Transverse colon (tissue), 4 donors: ENCODE data around the gene MSH5. TPM values are rescaled to one million over a fixed set of nuclear protein-coding genes. Genes with fewer than 3 reads are reported as not detected.

Source experiments
- DNase-seq: peaks from one replicate; pipeline ENCODE4 v3.0.0-alpha.2; 2019
- H3K27ac ChIP-seq, 4 donors: fragments of 200-600 bp; sonication (generic); 2 replicates each; pipeline ENCODE4 v1.5.1; 2016 to 2018; ENCODE audit warnings: inconsistent platforms in 4 of 4
- H3K27me3 ChIP-seq: fragments of 200-600 bp; sonication (generic); 2 replicates; pipeline ENCODE4 v1.5.1; 2017; ENCODE audit warnings: inconsistent platforms
- H3K36me3 ChIP-seq, 4 donors: fragments of 200-600 bp; sonication (generic); 2 replicates each; pipeline ENCODE4 v1.5.1; 2017 to 2019; ENCODE audit warnings: inconsistent platforms in 4 of 4
- H3K4me1 ChIP-seq, 4 donors: fragments of 200-600 bp; sonication (generic); 2 replicates each; pipeline ENCODE4 v1.5.1; 2017 to 2020; ENCODE audit warnings: inconsistent platforms in 4 of 4
- H3K4me3 ChIP-seq, 4 donors: fragments of 200-600 bp; sonication (generic); 1 replicate in 1 of 4; 2 replicates in 3 of 4; pipeline versions ENCODE4 v1.5.1 to v1.6.1; 2017 to 2019; ENCODE audit warnings: inconsistent platforms in 4 of 4
- H3K9me3 ChIP-seq, 2 donors: fragments of 200-600 bp; sonication (generic); 2 replicates each; pipeline ENCODE4 v1.5.1; 2017 to 2019; ENCODE audit warnings: inconsistent platforms in 2 of 2
- EP300 ChIP-seq: sonication (generic); formaldehyde crosslinking; IDR thresholded peaks from one replicate; pipeline ENCODE4 v1.6.1; 2017; ENCODE audit warnings: antibody characterized with exemption, low read depth
- POLR2A ChIP-seq: fragments of 450-650 bp; IDR thresholded peaks from one replicate; pipeline ENCODE4 v1.6.1; 2016; ENCODE audit warnings: antibody characterized with exemption, mild to moderate bottlenecking, moderate library complexity
- POLR2AphosphoS5 ChIP-seq, 3 donors: sonication (generic); formaldehyde crosslinking; IDR thresholded peaks; one replicate each; pipeline ENCODE4 v1.6.1; 2016; ENCODE audit warnings: antibody characterized with exemption in 3 of 3
- WGBS, 2 donors: methylation state at CpG; one replicate each; pipeline ENCODE4 v1.1.5; 2018; ENCODE audit warnings: low coverage in 1 of 2; 5-methylcytosine and 5-hydroxymethylcytosine counted together
- in situ Hi-C, 4 donors: fragments of 200-750 bp; cut with MboI; loops; one replicate each; pipeline versions ENCODE4 v1.15.0 to v1.15.1; 2017; ENCODE audit warnings: low sequenced_read_pairs in 3 of 4, low pct_ligation_motif_present in 1 of 4, low pct_unique_long_range_greater_than_20kb in 1 of 4
- intact Hi-C: fragments of 100-400 bp; cut with DNase I; formaldehyde crosslinking; loops from one replicate; pipeline ENCODE4 v1.15.1; 2023; ENCODE audit warnings: low total_unique reads
- total RNA-seq, 4 donors: library from RNA; depleted of rRNA; stranded (reverse); fragments of >200 nt; gene quantifications; one replicate each; pipeline ENCODE4 v1.1.0, GENCODE V29; 2016
- TF ChIP-seq, protein P1 (sequence below), 5 experiments: fragments of 200-600 bp in 3 of 5; fragments of 450-650 bp in 2 of 5; sonication (generic) in 3 of 5; IDR thresholded peaks; 1 replicate in 2 of 5; 2 replicates in 3 of 5; pipeline ENCODE4 v1.5.1; 2016 to 2017; ENCODE audit warnings: antibody characterized with exemption in 5 of 5, inconsistent platforms in 3 of 5, mild to moderate bottlenecking in 2 of 5, moderate library complexity in 1 of 5

The MSH5 gene
- total RNA-seq, 4 donors from 2014 or later: 16.5 to 159 (median 43.9) TPM

DNA sequence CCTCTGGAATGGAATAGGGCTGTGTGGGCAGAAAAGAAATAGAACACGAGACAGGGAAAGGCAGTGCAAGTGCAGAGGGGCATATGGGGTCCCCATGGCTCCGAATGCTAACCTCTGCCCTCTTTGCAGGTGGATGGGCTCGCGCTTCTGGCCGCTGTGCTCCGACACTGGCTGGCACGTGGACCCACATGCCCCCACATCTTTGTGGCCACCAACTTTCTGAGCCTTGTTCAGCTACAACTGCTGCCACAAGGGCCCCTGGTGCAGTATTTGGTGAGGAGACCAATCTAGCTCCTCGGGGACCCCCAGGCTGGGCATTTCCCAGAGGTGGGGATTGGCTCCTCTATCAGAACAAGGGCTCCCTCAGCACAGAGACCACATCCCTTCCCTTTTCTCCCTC, 21.5 kb downstream of the MSH5 start:
- WGBS, 2 donors: 75 to 98% methylated on average over 1 to 8 of the region's 8 CpGs
- Histone ChIP-seq H3K4me3 (no peak overlapping the region), H3K27ac (no peak overlapping the region), H3K36me3 (no peaks in the 10 kb centered on the region), H3K4me1 (peaks cover 0 to 6% (median 0%) of the 10 kb centered on the region in 4 donors), H3K9me3 (no peaks in the 10 kb centered on the region), H3K27me3 (no peaks in the 10 kb centered on the region)
- in situ Hi-C loops: loop anchor here in 1 of 4 donors (10.0 kb wide), 1 partner anchor 77 kb away; the partner anchor contains the start of gene LY6G5C
- intact Hi-C loops: no loop called here
- no peak for DNase-seq
- TF ChIP-seq POLR2A (no peak), POLR2AphosphoS5 (IDR thresholded peaks at IDR 0.05) (no peak), EP300 (no peak)
- TF ChIP-seq, protein P1, sequence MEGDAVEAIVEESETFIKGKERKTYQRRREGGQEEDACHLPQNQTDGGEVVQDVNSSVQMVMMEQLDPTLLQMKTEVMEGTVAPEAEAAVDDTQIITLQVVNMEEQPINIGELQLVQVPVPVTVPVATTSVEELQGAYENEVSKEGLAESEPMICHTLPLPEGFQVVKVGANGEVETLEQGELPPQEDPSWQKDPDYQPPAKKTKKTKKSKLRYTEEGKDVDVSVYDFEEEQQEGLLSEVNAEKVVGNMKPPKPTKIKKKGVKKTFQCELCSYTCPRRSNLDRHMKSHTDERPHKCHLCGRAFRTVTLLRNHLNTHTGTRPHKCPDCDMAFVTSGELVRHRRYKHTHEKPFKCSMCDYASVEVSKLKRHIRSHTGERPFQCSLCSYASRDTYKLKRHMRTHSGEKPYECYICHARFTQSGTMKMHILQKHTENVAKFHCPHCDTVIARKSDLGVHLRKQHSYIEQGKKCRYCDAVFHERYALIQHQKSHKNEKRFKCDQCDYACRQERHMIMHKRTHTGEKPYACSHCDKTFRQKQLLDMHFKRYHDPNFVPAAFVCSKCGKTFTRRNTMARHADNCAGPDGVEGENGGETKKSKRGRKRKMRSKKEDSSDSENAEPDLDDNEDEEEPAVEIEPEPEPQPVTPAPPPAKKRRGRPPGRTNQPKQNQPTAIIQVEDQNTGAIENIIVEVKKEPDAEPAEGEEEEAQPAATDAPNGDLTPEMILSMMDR (IDR thresholded peaks at IDR 0.05): no peak

DNA sequence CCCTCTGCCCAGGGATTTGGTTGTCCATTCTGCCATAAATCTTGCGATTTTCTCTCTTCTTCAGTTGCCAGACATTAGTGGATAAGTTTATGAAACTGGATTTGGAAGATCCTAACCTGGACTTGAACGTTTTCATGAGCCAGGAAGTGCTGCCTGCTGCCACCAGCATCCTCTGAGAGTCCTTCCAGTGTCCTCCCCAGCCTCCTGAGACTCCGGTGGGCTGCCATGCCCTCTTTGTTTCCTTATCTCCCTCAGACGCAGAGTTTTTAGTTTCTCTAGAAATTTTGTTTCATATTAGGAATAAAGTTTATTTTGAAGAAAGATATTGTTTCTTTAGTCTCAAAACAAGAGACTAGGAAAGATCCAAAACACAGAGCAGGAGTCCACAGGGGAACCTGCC, 22.6 kb downstream of the MSH5 start, which contains the start of gene SAPCD1:
TSS of gene SAPCD1 (plus strand) at position 301 of the 400 bp plus-strand sequence. CDS start 399 bp downstream, outside the sequence.
- TF ChIP-seq POLR2AphosphoS5 (IDR thresholded peaks at IDR 0.05): no peak
- no peak for TF ChIP-seq POLR2A
- TF ChIP-seq, protein P1 (IDR thresholded peaks at IDR 0.05): no peak
- TF ChIP-seq EP300: no peak
- H3K27me3 ChIP-seq: no peaks in the 10 kb centered on the region
- no peak within 1 kb of the TSS for H3K27ac ChIP-seq
- H3K9me3 ChIP-seq: no peaks in the 10 kb centered on the region
- no peak for DNase-seq
- H3K4me1 ChIP-seq: peaks cover 0 to 10% (median 0%) of the 10 kb centered on the region in 4 donors
- intact Hi-C loops (no loop called here), in situ Hi-C loops (loop anchor here in 1 of 4 donors (10.0 kb wide), 1 partner anchor 78 kb away; the partner anchor contains the start of gene LY6G5C)
- no peaks in the 10 kb centered on the region for H3K36me3 ChIP-seq
- WGBS, 2 donors: 76 to 100% methylated on average over 2 to 4 of the region's 4 CpGs
- no peak within 1 kb of the TSS for H3K4me3 ChIP-seq

DNA sequence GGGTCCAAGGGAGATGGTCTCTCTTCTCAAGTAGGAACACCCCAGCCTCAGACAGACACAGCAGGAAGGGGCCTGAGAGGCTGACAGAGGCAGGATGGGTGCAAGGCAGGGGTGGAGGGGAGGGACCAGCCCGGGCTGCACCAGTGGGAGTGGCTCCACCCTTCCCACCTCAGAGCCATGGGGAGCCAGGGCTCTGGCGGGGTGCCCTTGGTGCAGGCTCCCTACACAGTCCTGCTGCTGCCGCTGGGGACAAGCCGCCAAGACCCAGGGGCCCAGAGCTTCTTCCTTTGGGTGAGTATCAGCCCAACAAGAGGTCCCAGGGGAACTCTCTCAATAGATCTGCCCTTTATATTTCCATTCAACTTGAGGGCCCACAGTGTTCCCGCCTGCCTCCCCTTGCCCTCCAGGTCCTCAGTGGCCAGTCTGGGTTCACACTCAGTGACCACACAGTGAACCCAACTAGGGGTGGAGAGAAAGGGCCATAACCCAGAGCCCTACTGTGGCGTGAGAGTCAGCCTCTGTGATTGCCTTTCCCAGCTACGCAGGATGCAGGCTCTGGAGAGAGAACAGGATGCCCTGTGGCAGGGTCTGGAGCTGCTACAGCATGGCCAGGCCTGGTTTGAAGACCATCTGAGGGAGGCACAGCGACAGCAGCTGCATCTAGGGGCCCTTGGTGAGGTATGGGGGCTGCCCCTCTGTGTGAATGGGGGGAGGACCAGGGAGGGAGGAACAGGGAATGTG, 23.2 kb downstream of the MSH5 start:
- H3K4me3 ChIP-seq: no peak overlapping the region
- in situ Hi-C loops (loop anchor here in 1 of 4 donors (10.0 kb wide), 1 partner anchor 78 kb away; the partner anchor contains the start of gene LY6G5C), intact Hi-C loops (no loop called here)
- no peak overlapping the region for H3K27ac ChIP-seq
- no peaks in the 10 kb centered on the region for H3K9me3 ChIP-seq
- WGBS, 2 donors: 83% methylated on average over 8 of the region's 8 CpGs; no CpG with 5 or more reads in 1 of the 2 donors
- no peaks in the 10 kb centered on the region for H3K27me3 ChIP-seq
- H3K4me1 ChIP-seq: peaks cover 0 to 10% (median 0%) of the 10 kb centered on the region in 4 donors
- TF ChIP-seq EP300 (no peak), POLR2AphosphoS5 (IDR thresholded peaks at IDR 0.05) (no peak), POLR2A (no peak)
- TF ChIP-seq, protein P1 (IDR thresholded peaks at IDR 0.05): no peak
- no peaks in the 10 kb centered on the region for H3K36me3 ChIP-seq
- no peak for DNase-seq

DNA sequence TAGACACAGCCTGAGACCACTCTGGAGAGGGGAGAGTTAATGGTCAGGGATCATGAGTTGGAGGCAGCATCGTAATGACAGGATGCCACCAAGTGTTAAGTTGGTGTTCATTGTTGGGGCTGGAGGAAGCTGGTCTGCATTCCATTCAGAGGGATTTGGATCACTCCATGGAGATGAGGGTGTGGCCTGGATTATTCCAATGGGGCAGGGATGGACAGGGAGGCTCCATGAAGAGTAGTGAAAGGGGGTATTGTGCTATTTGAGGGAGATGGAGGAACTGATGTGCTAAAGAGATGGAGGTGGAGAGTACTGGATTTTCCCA, 23.8 kb downstream of the MSH5 start:
- H3K27ac ChIP-seq: no peak overlapping the region
- intact Hi-C loops (no loop called here), in situ Hi-C loops (loop anchor here in 1 of 4 donors (10.0 kb wide), 1 partner anchor 79 kb away; the partner anchor contains the start of gene LY6G5C)
- no peaks in the 10 kb centered on the region for H3K9me3 ChIP-seq
- no peaks in the 10 kb centered on the region for H3K27me3 ChIP-seq
- TF ChIP-seq EP300 (no peak), POLR2AphosphoS5 (IDR thresholded peaks at IDR 0.05) (no peak), POLR2A (no peak)
- TF ChIP-seq, protein P1 (IDR thresholded peaks at IDR 0.05): no peak
- no peaks in the 10 kb centered on the region for H3K36me3 ChIP-seq
- H3K4me3 ChIP-seq: no peak overlapping the region
- WGBS, 2 donors: 17 to 24% methylated on average over 1 of the region's 1 CpG
- no peak for DNase-seq
- peaks cover 0 to 10% (median 0%) of the 10 kb centered on the region in 4 donors for H3K4me1 ChIP-seq
